SJSA1 (cell line): Measurements from ENCODE around the gene CD99L2. TPM values are rescaled to one million over a fixed set of nuclear protein-coding genes. Genes with fewer than 3 reads are reported as not detected.
"Not testable (repeated sequence)": the region's sequence is repeated elsewhere in the genome, so short reads cannot be mapped to it uniquely, and the experiment has no call there.

Experiments used
- DNase-seq, 2 experiments: peaks; one replicate each; pipeline ENCODE4 v3.0.0-alpha.2; 2015 to 2020; ENCODE audit warnings: low spot score in 2 of 2, low read depth in 1 of 2
- H3K27ac ChIP-seq: fragments of 250-450 bp; sonication (Bioruptor Pico); 2 replicates; pipeline ENCODE4 v1.5.1; 2020; ENCODE audit warnings: mild to moderate bottlenecking, moderate library complexity
- H3K27me3 ChIP-seq: fragments of 250-450 bp; sonication (Bioruptor Pico); replicated peaks from 2 replicates; pipeline ENCODE4 v1.5.1; 2020; ENCODE audit warnings: mild to moderate bottlenecking, moderate library complexity
- H3K36me3 ChIP-seq: fragments of 250-450 bp; sonication (Bioruptor Pico); 2 replicates; pipeline ENCODE4 v1.5.1; 2020; ENCODE audit warnings: mild to moderate bottlenecking
- H3K4me1 ChIP-seq: fragments of 250-450 bp; sonication (Bioruptor Pico); replicated peaks from 2 replicates; pipeline ENCODE4 v1.6.1; 2021; ENCODE audit warnings: mild to moderate bottlenecking
- H3K4me3 ChIP-seq: fragments of 250-450 bp; sonication (Bioruptor Pico); 2 replicates; pipeline ENCODE4 v1.5.1; 2020; ENCODE audit warnings: mild to moderate bottlenecking
- H3K9me3 ChIP-seq: fragments of 250-450 bp; sonication (Bioruptor Pico); replicated peaks from 2 replicates; pipeline ENCODE4 v1.5.1; 2020; ENCODE audit warnings: mild to moderate bottlenecking
- total RNA-seq: library from RNA; depleted of rRNA; stranded (reverse); fragments of >200 nt; shearing (Covaris generic); gene quantifications from 2 replicates; pipeline ENCODE4 v1.2.3, GENCODE V29; 2014

Gene CD99L2
- total RNA-seq, 1 experiment from 2014 or later: 25.8 TPM

- no peak for DNase-seq
These were observed 66.6 kb downstream of the CD99L2 start for GRCh38 chrX:150831863-150832262.

GRCh38 chrX:150828785-150829184 lies 69.7 kb downstream of the CD99L2 start:
- Histone ChIP-seq H3K36me3 (no peaks in the 10 kb centered on the region), H3K9me3 (no peaks in the 10 kb centered on the region), H3K27me3 (no peaks in the 10 kb centered on the region), H3K4me3 (no peak overlapping the region), H3K27ac (no peak overlapping the region), H3K4me1 (no peaks in the 10 kb centered on the region)
- no peak for DNase-seq

More at GRCh38 chrX:150831863-150832262, 66.6 kb downstream of the CD99L2 start:
- Histone ChIP-seq H3K27me3 (no peaks in the 10 kb centered on the region), H3K36me3 (no peaks in the 10 kb centered on the region), H3K27ac (no peak overlapping the region), H3K4me1 (no peaks in the 10 kb centered on the region), H3K9me3 (no peaks in the 10 kb centered on the region), H3K4me3 (no peak overlapping the region)

DNA sequence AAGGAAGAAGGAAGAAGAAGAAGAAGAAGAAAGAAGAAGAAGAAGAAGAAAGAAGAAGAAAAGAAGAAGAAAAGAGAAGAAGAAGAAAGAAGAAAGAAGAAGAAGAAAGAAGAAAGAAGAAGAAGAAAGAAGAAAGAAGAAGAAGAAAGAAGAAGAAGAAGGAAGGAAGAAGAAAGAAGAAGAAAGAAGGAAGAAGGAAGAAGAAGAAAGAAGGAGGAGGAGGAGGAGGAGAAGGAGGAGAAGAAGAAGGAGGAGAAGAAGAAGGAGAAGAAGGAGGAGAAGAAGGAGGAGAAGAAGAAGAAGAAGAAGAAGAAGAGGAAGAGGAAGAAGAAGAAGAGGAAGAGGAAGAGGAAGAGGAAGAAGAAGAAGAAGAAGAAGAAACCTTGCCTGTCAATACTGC lies 74.1 kb downstream of the CD99L2 start:
- not testable (repeated sequence) for H3K36me3 ChIP-seq, H3K9me3 ChIP-seq, H3K27me3 ChIP-seq, H3K27ac ChIP-seq, H3K4me1 ChIP-seq, H3K4me3 ChIP-seq, DNase-seq

GRCh38 chrX:150823826-150824225 lies 74.6 kb downstream of the CD99L2 start:
- H3K4me3 ChIP-seq, H3K36me3 ChIP-seq, H3K27me3 ChIP-seq, H3K4me1 ChIP-seq, H3K27ac ChIP-seq, DNase-seq, H3K9me3 ChIP-seq: not testable (repeated sequence)

GRCh38 chrX:150821971-150822370 lies 76.5 kb downstream of the CD99L2 start:
- no peak overlapping the region for H3K4me3 ChIP-seq
- DNase-seq: no peak
- no peaks in the 10 kb centered on the region for H3K27me3 ChIP-seq
- H3K36me3 ChIP-seq: no peaks in the 10 kb centered on the region
- H3K4me1 ChIP-seq: no peaks in the 10 kb centered on the region
- H3K9me3 ChIP-seq: no peaks in the 10 kb centered on the region
- H3K27ac ChIP-seq: no peak overlapping the region

DNA sequence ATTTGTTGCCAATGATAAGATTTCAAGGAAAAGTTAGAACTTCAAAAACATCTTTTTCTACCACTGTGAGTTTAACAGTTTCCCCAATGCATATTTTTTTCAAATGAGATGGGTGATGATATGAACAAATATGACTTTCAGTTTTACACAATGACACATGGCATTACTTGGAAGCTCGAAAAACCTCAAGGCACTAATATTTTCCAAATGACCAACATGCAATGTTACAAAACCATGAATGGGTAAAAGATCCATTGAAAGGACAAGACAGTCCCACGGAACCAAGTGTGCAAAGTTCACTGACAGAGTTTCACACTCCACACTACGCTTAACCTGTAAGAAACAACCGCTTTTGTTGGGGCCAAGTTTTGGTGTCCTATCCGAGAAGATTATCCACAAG lies 84.5 kb downstream of the CD99L2 start:
- no peaks in the 10 kb centered on the region for H3K27me3 ChIP-seq
- no peak overlapping the region for H3K27ac ChIP-seq
- H3K4me3 ChIP-seq: no peak overlapping the region
- H3K9me3 ChIP-seq: no peaks in the 10 kb centered on the region
- no peaks in the 10 kb centered on the region for H3K36me3 ChIP-seq
- DNase-seq: no peak
- no peaks in the 10 kb centered on the region for H3K4me1 ChIP-seq

GRCh38 chrX:150806827-150807226 lies 91.6 kb downstream of the CD99L2 start:
- H3K4me1 ChIP-seq: no peaks in the 10 kb centered on the region
- no peaks in the 10 kb centered on the region for H3K36me3 ChIP-seq
- H3K9me3 ChIP-seq: no peaks in the 10 kb centered on the region
- H3K27ac ChIP-seq: no peak overlapping the region
- no peak overlapping the region for H3K4me3 ChIP-seq
- H3K27me3 ChIP-seq: no peaks in the 10 kb centered on the region
- DNase-seq: no peak

GRCh38 chrX:150805736-150806135 lies 92.7 kb downstream of the CD99L2 start:
- H3K4me3 ChIP-seq: no peak overlapping the region
- H3K9me3 ChIP-seq: no peaks in the 10 kb centered on the region
- no peaks in the 10 kb centered on the region for H3K36me3 ChIP-seq
- no peak overlapping the region for H3K27ac ChIP-seq
- H3K4me1 ChIP-seq: no peaks in the 10 kb centered on the region
- H3K27me3 ChIP-seq: no peaks in the 10 kb centered on the region
- DNase-seq: no peak

- no peaks in the 10 kb centered on the region for H3K4me1 ChIP-seq
- H3K36me3 ChIP-seq: no peaks in the 10 kb centered on the region
- H3K27ac ChIP-seq: no peak overlapping the region
- H3K4me3 ChIP-seq: no peak overlapping the region
- H3K9me3 ChIP-seq: no peaks in the 10 kb centered on the region
- no peak for DNase-seq
- H3K27me3 ChIP-seq: no peaks in the 10 kb centered on the region
These were observed 105.4 kb downstream of the CD99L2 start for GRCh38 chrX:150792949-150793527.

DNA sequence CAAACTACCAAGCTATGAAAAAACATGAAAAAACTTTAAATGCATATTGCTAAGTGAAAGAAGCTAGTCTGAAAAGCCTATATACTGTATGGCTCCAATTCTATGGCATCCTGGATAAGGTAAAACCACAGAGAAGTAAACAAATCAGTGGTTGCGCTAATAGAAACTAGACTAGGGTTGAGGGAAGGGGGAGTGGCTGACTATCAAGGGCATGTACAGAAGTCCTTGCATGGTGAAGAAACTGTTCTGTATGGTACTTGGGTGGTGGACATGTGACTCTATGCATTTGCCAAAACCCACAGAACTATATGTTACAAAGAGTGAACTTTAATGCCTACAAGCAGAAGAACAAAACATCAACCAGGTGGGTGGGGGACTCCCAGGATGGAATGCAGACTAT lies 108.4 kb downstream of the CD99L2 start:
- no peaks in the 10 kb centered on the region for H3K9me3 ChIP-seq
- H3K27me3 ChIP-seq: no peaks in the 10 kb centered on the region
- H3K4me1 ChIP-seq: no peaks in the 10 kb centered on the region
- no peak overlapping the region for H3K27ac ChIP-seq
- H3K4me3 ChIP-seq: no peak overlapping the region
- H3K36me3 ChIP-seq: no peaks in the 10 kb centered on the region
- DNase-seq: no peak

- no peak for DNase-seq
- no peaks in the 10 kb centered on the region for H3K4me1 ChIP-seq
- no peak overlapping the region for H3K4me3 ChIP-seq
- H3K36me3 ChIP-seq: no peaks in the 10 kb centered on the region
- no peaks in the 10 kb centered on the region for H3K9me3 ChIP-seq
- no peak overlapping the region for H3K27ac ChIP-seq
- no peaks in the 10 kb centered on the region for H3K27me3 ChIP-seq
These were observed 116.8 kb downstream of the CD99L2 start for GRCh38 chrX:150781677-150782076.

DNA sequence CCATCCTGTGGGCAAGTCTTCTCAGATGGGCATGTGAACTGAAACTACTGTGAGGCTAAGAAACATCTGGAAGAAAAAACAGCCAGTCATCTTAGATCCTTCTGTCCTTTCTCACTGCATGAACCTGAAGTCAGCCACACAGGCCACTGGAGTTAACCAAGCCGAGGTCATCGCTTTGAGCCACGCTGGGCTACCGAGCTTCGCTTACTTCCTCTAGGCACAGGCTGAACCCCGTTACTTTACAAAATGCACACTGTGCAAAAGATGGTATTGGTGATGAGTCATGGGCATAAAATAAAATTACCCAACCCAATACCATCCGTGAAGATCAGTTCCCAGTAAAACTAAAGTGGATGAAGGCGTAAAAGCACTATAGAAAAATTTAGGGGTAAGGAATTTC lies 119.1 kb downstream of the CD99L2 start:
- Histone ChIP-seq H3K27ac (no peak overlapping the region), H3K36me3 (no peaks in the 10 kb centered on the region), H3K4me3 (no peak overlapping the region), H3K4me1 (no peaks in the 10 kb centered on the region), H3K27me3 (no peaks in the 10 kb centered on the region), H3K9me3 (no peaks in the 10 kb centered on the region)
- no peak for DNase-seq

DNA sequence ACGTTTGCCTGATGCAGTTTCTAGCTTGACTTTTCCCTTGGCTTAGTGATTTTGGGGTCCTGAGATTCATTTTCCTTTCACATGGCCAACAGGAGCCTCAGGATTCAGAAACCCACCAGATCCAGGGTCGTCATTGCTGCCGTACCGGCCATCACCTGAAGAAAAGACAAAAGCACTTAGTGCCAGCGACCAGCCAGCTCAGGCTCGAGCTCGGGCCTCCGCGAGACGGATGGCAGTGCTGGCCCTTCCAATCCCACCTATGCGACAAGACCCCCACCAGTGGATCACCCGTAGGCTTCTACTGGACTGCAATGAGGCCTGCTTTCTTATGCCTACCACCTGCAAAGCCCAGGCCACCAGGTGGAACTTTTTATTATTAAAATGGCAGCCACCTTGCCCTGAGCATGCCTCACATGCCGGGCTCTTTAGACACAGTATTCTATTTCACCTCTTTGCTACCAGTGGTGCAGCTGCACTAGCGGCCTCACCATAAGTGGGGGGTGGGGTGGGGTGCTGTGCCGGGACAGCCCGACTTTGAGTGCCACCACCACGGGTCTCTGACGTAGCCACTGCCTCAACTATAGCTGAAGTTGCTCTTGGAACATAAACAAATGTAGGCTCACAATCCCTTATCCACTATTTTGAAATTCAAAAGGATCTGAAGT lies 121.0 kb downstream of the CD99L2 start:
- H3K4me1 ChIP-seq: no peaks in the 10 kb centered on the region
- no peak overlapping the region for H3K27ac ChIP-seq
- H3K36me3 ChIP-seq: no peaks in the 10 kb centered on the region
- no peaks in the 10 kb centered on the region for H3K9me3 ChIP-seq
- DNase-seq: no peak
- H3K27me3 ChIP-seq: no peaks in the 10 kb centered on the region
- no peak overlapping the region for H3K4me3 ChIP-seq

DNA sequence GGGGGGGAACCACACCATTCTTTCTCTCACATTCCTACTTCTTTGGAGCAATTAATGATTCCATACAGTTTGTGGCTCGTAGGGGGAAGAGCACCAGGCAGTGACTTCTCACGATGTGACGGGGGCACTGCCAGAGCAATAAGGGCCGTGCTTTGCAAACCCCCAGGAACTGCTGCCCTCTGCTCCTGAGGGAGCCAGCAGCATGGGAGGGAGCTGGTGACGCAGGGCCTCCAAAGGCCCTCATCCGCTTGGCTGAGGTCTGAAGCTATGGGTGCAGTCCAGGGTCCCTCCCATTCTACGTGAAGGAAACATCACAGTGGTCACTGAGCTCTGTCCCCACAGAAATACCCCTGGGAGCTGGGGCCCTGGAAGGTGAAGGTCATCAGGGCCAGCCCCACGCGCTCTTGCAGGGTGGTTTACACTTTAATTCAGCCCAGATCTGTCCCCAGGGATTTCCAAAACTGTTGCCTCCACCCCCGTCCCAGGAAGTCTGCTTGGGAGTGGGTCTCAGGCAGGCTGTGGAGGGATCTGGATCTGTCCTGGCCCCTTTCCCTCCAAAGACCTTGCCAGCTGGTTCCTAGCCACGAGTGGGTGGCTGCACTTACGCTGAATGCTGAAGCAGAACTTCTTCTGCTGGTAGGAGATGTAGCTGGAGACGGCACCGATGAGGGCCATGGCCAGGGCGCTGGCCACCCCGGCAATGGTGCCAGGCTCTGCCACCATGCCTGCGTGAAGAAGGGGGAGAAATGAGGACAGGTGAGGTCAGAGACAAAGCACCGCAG lies 122.7 kb downstream of the CD99L2 start:
- no peak for DNase-seq
- Histone ChIP-seq H3K4me3 (no peak overlapping the region), H3K27ac (no peak overlapping the region), H3K27me3 (no peaks in the 10 kb centered on the region), H3K36me3 (no peaks in the 10 kb centered on the region), H3K9me3 (no peaks in the 10 kb centered on the region), H3K4me1 (no peaks in the 10 kb centered on the region)
